PC-9 (cell line): Measurements from ENCODE around the gene RNF121. TPM values are rescaled to one million over a fixed set of nuclear protein-coding genes. Genes with fewer than 3 reads are reported as not detected.
A peak's percentile ranks its signal among the peaks of the same experiment; 100 is the strongest.

ENCODE experiments used
- BruUV-seq: library from RNA; stranded (reverse); fragments of 400-500 nt; replicated peaks from 2 replicates; lab custom pipeline; 2021; lab: Mats Ljungman, UMichigan
- CTCF ChIA-PET: fragments of 300-600 bp; sonication (Branson Sonifier 250); formaldehyde crosslinking; loops from one replicate; lab custom pipeline; 2022; ENCODE audit warnings: antibody characterized with exemption; lab: Charles Lee
- POLR2A ChIA-PET: fragments of 300-600 bp; sonication (Branson Sonifier 250); formaldehyde crosslinking; loops from one replicate; lab custom pipeline; 2022; ENCODE audit warnings: antibody characterized with exemption; ENCODE audit not compliant: unreplicated experiment; lab: Charles Lee
- DNase-seq, 2 experiments: peaks; one replicate each; pipeline versions ENCODE4 v3.0.0 to v3.0.0-alpha.2; 2015 to 2022; ENCODE audit warnings: mixed read lengths in 1 of 2
- H2AFZ ChIP-seq: fragments of 200-600 bp; sonication (generic); 2 replicates; pipeline ENCODE4 v1.8.1; 2017; ENCODE audit warnings: antibody characterized with exemption
- H3F3A ChIP-seq: fragments of 200-600 bp; sonication (generic); 2 replicates; pipeline ENCODE4 v1.8.1; 2017; ENCODE audit warnings: antibody characterized with exemption, mild to moderate bottlenecking, low read depth; ENCODE audit not compliant: insufficient read depth
- H3K27ac ChIP-seq: fragments of 200-600 bp; sonication (generic); 2 replicates; pipeline ENCODE4 v1.6.1; 2016; ENCODE audit warnings: mixed run types
- H3K27me3 ChIP-seq: fragments of 200-600 bp; sonication (generic); 2 replicates; pipeline ENCODE4 v1.6.1; 2016; ENCODE audit warnings: low read depth, mixed run types; ENCODE audit not compliant: insufficient read depth
- H3K36me3 ChIP-seq: fragments of 200-600 bp; sonication (generic); 2 replicates; pipeline ENCODE4 v1.6.1; 2016; ENCODE audit warnings: low read depth, mixed run types
- H3K4me1 ChIP-seq: fragments of 200-600 bp; sonication (generic); replicated peaks from 2 replicates; pipeline ENCODE4 v1.6.1; 2016; ENCODE audit warnings: mixed run types; ENCODE audit not compliant: insufficient read depth
- H3K4me2 ChIP-seq: fragments of 200-600 bp; sonication (generic); 2 replicates; pipeline ENCODE4 v1.6.1; 2017; ENCODE audit warnings: mixed run types
- H3K4me3 ChIP-seq: fragments of 200-600 bp; sonication (generic); 2 replicates; pipeline ENCODE4 v1.6.1; 2016; ENCODE audit warnings: mixed run types
- H3K79me2 ChIP-seq: fragments of 200-600 bp; sonication (generic); 2 replicates; pipeline ENCODE4 v1.6.1; 2017; ENCODE audit warnings: low read depth, mixed run types
- H3K9me2 ChIP-seq: fragments of 200-600 bp; sonication (generic); 2 replicates; pipeline ENCODE4 v1.8.1; 2017; ENCODE audit warnings: mild to moderate bottlenecking; ENCODE audit not compliant: insufficient read depth
- H3K9me3 ChIP-seq: fragments of 200-600 bp; sonication (generic); 2 replicates; pipeline ENCODE4 v1.8.1; 2016; ENCODE audit warnings: low read depth; ENCODE audit not compliant: insufficient read depth
- H4K20me1 ChIP-seq: fragments of 200-600 bp; sonication (generic); 2 replicates; pipeline ENCODE4 v1.8.1; 2017; ENCODE audit not compliant: insufficient read depth
- CTCF ChIP-seq: fragments of 200-600 bp; sonication (generic); conservative IDR thresholded peaks from 2 replicates; pipeline ENCODE4 v1.6.1; 2017; ENCODE audit warnings: mixed run types, antibody characterized with exemption, mild to moderate bottlenecking, moderate library complexity
- EZH2 ChIP-seq: fragments of 200-600 bp; sonication (generic); IDR thresholded peaks from 2 replicates; pipeline ENCODE4 v1.8.0; 2017; ENCODE audit warnings: antibody characterized with exemption, low read depth
- intact Hi-C: fragments of 100-400 bp; cut with micrococcal nuclease; formaldehyde crosslinking; loops from one replicate; pipeline ENCODE4 v1.10.0; 2022; ENCODE audit not compliant: unreplicated experiment
- total RNA-seq: library from RNA; stranded (reverse); gene quantifications from 2 replicates; pipeline ENCODE4 v1.2.3, GENCODE V29; 2021

Gene RNF121
- total RNA-seq, 1 experiment from 2014 or later, result 41.2 TPM

DNA sequence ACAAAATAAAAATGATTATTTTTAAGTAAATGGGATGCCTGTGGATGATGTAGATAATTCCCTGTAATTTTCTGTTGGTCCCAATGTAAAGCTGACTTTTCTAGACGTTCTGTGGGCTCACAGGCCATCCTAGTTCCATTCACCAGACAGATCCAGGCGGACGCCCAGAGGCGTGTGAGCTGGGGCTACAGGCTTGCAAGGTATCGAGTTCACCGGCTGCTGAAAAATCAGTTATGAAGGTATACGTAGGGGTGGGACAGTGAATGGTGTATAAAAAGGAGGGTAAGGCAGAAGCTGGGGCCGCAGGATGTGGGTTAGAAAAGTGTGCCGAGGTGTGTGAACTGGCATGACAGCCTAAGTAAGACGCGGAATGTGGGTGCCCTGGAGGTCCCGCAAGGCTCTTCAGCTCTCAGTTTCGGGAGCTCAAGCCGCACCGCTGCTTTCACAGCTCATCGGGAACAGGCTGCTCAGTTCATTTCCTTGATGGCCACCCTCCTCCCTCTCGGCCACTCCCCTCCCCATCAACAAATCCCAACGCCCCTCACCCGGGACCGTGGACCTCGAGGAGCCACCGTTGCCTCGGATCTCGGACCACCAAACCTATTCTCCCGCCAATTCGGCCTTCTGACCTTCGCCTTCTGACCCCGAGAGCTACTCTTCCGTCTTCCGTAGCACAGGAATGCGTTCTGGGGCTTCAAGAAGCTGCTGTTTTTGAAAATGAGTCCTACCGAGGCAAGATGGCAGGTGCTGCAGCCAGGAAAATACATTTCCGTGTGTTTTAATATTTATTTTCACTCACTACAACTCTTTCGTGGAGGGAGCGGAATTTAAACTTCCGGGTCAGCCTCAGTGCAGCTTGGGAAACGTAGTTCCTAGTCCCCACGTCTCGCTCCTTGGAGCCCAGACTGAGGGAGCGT, 768 bp upstream of the RNF121 start, which contains the start of gene XNDC1N:
TSS of gene XNDC1N (minus strand) at position 775 of the 917 bp plus-strand sequence. CDS start 5,241 bp downstream, outside the sequence.
- Histone ChIP-seq H3K4me2 (peak within 1 kb of the TSS; percentile 99), H3K27ac (peak within 1 kb of the TSS; percentile 79), H3K4me1 (peaks cover 18% of the 10 kb centered on the region), H3K79me2 (peaks cover 53% of the 10 kb centered on the region), H3K27me3 (no peaks in the 10 kb centered on the region), H4K20me1 (0 out of 2 replicates have a peak, but pooled peaks cover 8% of the 10 kb centered on the region), H3K4me3 (peak within 1 kb of the TSS; percentile 89), H3K9me3 (no peaks in the 10 kb centered on the region), H3K36me3 (no peaks in the 10 kb centered on the region), H3F3A (no peaks in the 10 kb centered on the region), H3K9me2 (no peaks in the 10 kb centered on the region), H2AFZ (peak within 1 kb of the TSS; percentile 97)
- TF ChIP-seq EZH2 (no peak), CTCF (no peak)
- POLR2A ChIA-PET, result interaction anchor here (0.6 to 0.9 kb wide), 5 partner anchors 21 to 156 kb away, joined by 3 to 19 read pairs (median 5); no protein-coding TSS in a partner anchor
- intact Hi-C loops, result loop anchor here (1.0 to 5.0 kb wide), 3 partner anchors 17 to 154 kb away; partner anchors contain the start of genes LRRC51 and NUMA1
- BruUV-seq, result TSS peak; percentile 53
- CTCF ChIA-PET, result interaction anchor here (0.6 to 0.9 kb wide), 2 partner anchors 486 to 505 kb away, joined by 3 to 5 read pairs; no protein-coding TSS in a partner anchor
- DNase-seq, result peak in 1 of 2 experiments; percentile 84

- no peak for DNase-seq
- Histone ChIP-seq H3K9me3 (no peaks in the 10 kb centered on the region), H3K27ac (no peak overlapping the region), H3K9me2 (no peaks in the 10 kb centered on the region), H3K4me1 (peaks cover 18% of the 10 kb centered on the region), H3F3A (no peaks in the 10 kb centered on the region), H3K4me3 (peak overlapping the region; percentile 89), H2AFZ (peak overlapping the region; percentile 97), H3K27me3 (no peaks in the 10 kb centered on the region), H3K4me2 (peak overlapping the region; percentile 99), H3K79me2 (peaks cover 67% of the 10 kb centered on the region), H4K20me1 (peaks cover 15% of the 10 kb centered on the region; the same call in 1 of the 2 replicates), H3K36me3 (no peaks in the 10 kb centered on the region)
- ChIA-PET CTCF (interaction anchor here (0.5 kb wide), 1 partner anchor 1795 kb away, joined by 4 read pairs; no protein-coding TSS in a partner anchor), POLR2A (interaction anchor here (0.5 to 0.6 kb wide), 2 partner anchors 10 to 102 kb away, joined by 3 to 16 read pairs; no protein-coding TSS in a partner anchor)
- TSS peak; percentile 15 for BruUV-seq
- intact Hi-C loops, result loop anchor here (5.0 kb wide), 2 partner anchors 142 to 153 kb away; partner anchors contain the start of genes LRRC51 and NUMA1
- TF ChIP-seq CTCF, result no peak
- TF ChIP-seq EZH2, result no peak
These were observed 645 bp downstream of the RNF121 start for GRCh38 chr11:71929491-71929890.

DNA sequence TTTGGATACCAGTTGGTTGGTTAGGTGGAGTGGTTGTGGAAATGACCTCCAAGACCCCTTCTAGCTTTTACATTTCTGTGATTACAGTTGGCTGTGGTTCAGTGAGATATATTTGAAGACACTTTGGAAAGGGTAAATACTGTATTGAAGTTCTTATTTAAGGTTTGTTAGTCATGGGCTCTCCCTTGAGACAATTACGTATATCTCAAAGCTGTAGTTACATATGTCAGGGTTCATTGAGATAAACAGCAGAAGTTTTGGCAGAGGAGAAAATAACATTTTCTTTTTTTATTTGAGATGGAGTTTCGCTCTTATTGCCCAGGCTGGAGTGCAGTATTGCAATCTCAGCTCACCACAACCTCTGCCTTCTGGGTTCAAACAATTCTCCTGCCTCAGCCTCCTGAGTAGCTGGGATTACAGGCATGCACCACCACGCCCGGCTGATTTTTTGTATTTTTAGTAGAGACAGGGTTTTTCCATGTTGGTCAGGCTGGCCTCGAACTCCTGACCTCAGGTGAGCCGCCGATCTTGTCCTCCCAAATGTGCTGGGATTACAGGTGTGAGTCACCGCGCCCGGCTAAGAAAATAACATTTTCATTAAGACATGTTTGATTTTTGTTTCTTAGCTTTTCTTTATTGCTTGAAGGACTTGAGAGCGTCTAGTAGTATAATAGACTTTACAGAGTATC, 1.9 kb downstream of the RNF121 start:
- Histone ChIP-seq H3K9me2 (no peaks in the 10 kb centered on the region), H3K4me1 (peaks cover 18% of the 10 kb centered on the region), H3K36me3 (0 out of 2 replicates have a peak, but pooled peaks cover 3% of the 10 kb centered on the region), H3K4me2 (peak overlapping the region; percentile 99), H3K79me2 (peaks cover 80% of the 10 kb centered on the region), H3F3A (no peaks in the 10 kb centered on the region), H3K27me3 (no peaks in the 10 kb centered on the region), H4K20me1 (peaks cover 19% of the 10 kb centered on the region), H2AFZ (no peak overlapping the region), H3K9me3 (no peaks in the 10 kb centered on the region), H3K27ac (no peak overlapping the region), H3K4me3 (peak overlapping the region; percentile 89; the same call in 1 of the 2 replicates)
- BruUV-seq, result no TSS peak
- peak in 1 of 2 experiments; percentile 37 for DNase-seq
- no peak for TF ChIP-seq CTCF
- no peak for TF ChIP-seq EZH2
- intact Hi-C loops, result no loop called here
- CTCF ChIA-PET, result no interaction called here
- POLR2A ChIA-PET, result no interaction called here
